CD4-positive, alpha-beta memory T cell (primary cell): ENCODE measurements around the gene AZIN2. TPM values are rescaled to one million over a fixed set of nuclear protein-coding genes. Genes with fewer than 3 reads are reported as not detected.

ENCODE experiments used
- CTCF ChIA-PET: fragments of 350-600 bp; sonication (Branson Sonifier 250); formaldehyde crosslinking; loops from one replicate; lab custom pipeline; 2021; ENCODE audit warnings: inconsistent platforms; ENCODE audit not compliant: partially characterized antibody; lab: Charles Lee
- POLR2A ChIA-PET: fragments of 350-600 bp; sonication (Branson Sonifier 250); formaldehyde crosslinking; loops from one replicate; lab custom pipeline; 2021; ENCODE audit not compliant: partially characterized antibody; lab: Charles Lee
- DNase-seq, 5 donors: peaks; one replicate each; pipeline versions ENCODE4 v3.0.0 to v3.0.0-alpha.2; 2020 to 2022; ENCODE audit warnings: mixed read lengths in 1 of 5
- H3K27ac ChIP-seq: one replicate; pipeline ENCODE4 v1.7.0; 2013; ENCODE audit warnings: low read depth, low read length
- H3K27me3 ChIP-seq: 2 replicates; pipeline ENCODE4 v1.7.0; 2013; ENCODE audit warnings: mild to moderate bottlenecking, low read length, moderate library complexity; ENCODE audit not compliant: insufficient read depth
- H3K36me3 ChIP-seq: 2 replicates; pipeline ENCODE4 v1.7.0; 2013; ENCODE audit warnings: mild to moderate bottlenecking, low read length, moderate library complexity; ENCODE audit not compliant: insufficient read depth
- H3K4me1 ChIP-seq: 2 replicates; pipeline ENCODE4 v1.7.0; 2013; ENCODE audit warnings: mild to moderate bottlenecking, low read length, moderate library complexity; ENCODE audit not compliant: insufficient read depth
- H3K4me3 ChIP-seq, 2 donors: one replicate each; pipeline ENCODE4 v1.7.0; 2013; ENCODE audit warnings: low read length in 2 of 2, mild to moderate bottlenecking in 1 of 2
- H3K9me3 ChIP-seq, 2 donors: one replicate each; pipeline ENCODE4 v1.7.0; 2013; ENCODE audit warnings: low read length in 2 of 2, control low read depth in 1 of 2; ENCODE audit not compliant: control insufficient read depth in 1 of 2
- H3K27ac Mint-ChIP-seq, 7 donors: one replicate each; pipeline ENCODE4 v1.8.0; 2020 to 2021; ENCODE audit warnings: mixed read lengths in 7 of 7, mild to moderate bottlenecking in 6 of 7, inconsistent platforms in 3 of 7, moderate library complexity in 3 of 7
- H3K27me3 Mint-ChIP-seq, 2 donors: one replicate each; pipeline ENCODE4 v1.8.0; 2020 to 2021; ENCODE audit warnings: mixed read lengths in 2 of 2
- H3K36me3 Mint-ChIP-seq, 2 donors: one replicate each; pipeline ENCODE4 v1.8.0; 2020 to 2021; ENCODE audit warnings: mixed read lengths in 2 of 2, inconsistent platforms in 1 of 2, mild to moderate bottlenecking in 1 of 2
- H3K4me1 Mint-ChIP-seq, 4 donors: one replicate each; pipeline ENCODE4 v1.8.0; 2020 to 2021; ENCODE audit warnings: mixed read lengths in 4 of 4, mild to moderate bottlenecking in 1 of 4
- H3K4me3 Mint-ChIP-seq, 8 donors: one replicate each; pipeline ENCODE4 v1.8.0; 2020 to 2021; ENCODE audit warnings: mixed read lengths in 8 of 8, mild to moderate bottlenecking in 7 of 8, moderate library complexity in 6 of 8, inconsistent platforms in 3 of 8
- H3K9me3 Mint-ChIP-seq, 8 donors: one replicate each; pipeline ENCODE4 v1.8.0; 2020 to 2021; ENCODE audit warnings: mixed read lengths in 8 of 8, mild to moderate bottlenecking in 5 of 8, inconsistent platforms in 3 of 8, moderate library complexity in 1 of 8
- intact Hi-C: fragments of 100-400 bp; cut with micrococcal nuclease; formaldehyde crosslinking; loops from one replicate; pipeline ENCODE4 v1.15.1; 2023
- polyA plus RNA-seq, 2 donors: library from polyadenylated mRNA; unstranded; fragments of 300-500 nt; fragmentation: Illumina TruSeq; gene quantifications; one replicate each; pipeline ENCODE4 v1.2.3, GENCODE V29; 2021
- total RNA-seq, 2 experiments: library from RNA; stranded (reverse); gene quantifications; one replicate each; pipeline ENCODE4 v1.2.3, GENCODE V29; 2021

The AZIN2 gene
- total and polyA plus RNA-seq, 4 experiments from 2014 or later: 5.4 to 8.0 (median 6.8) TPM

DNA sequence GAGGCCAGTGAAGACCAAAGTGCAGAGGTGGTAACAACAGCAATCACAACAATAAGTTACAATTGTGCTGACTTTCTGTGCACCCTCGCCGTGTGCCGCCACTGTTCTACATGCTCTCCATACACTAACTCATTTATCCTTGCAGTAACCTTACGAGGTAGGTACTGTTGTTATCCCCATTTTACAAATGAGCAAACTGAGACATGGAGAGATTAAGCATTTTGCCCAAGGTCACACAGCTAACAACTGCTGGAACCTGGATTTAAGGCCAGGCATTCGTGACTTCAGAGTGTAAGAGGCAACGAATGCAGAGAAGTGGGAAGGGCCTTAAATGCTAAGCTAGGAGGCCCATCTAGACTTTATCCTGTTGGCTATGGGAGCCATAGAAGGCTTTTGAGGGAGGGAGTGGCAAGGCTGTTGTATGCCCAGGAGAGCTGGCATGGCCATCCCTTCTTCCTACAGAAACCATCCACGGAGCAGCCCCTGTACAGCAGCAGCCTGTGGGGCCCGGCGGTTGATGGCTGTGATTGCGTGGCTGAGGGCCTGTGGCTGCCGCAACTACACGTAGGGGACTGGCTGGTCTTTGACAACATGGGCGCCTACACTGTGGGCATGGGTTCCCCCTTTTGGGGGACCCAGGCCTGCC is 36.6 kb downstream of the AZIN2 start:
- Histone ChIP-seq H3K27me3 (no peaks in the 10 kb centered on the region), H3K27ac (no peak overlapping the region), H3K4me3 (no peak overlapping the region), H3K36me3 (no peaks in the 10 kb centered on the region), H3K9me3 (no peaks in the 10 kb centered on the region), H3K4me1 (no peaks in the 10 kb centered on the region)
- Mint-ChIP-seq H3K36me3 (no peaks in the 10 kb centered on the region), H3K27ac (no peak overlapping the region), H3K9me3 (no peaks in the 10 kb centered on the region), H3K4me3 (no peak overlapping the region), H3K27me3 (no peaks in the 10 kb centered on the region), H3K4me1 (no peaks in the 10 kb centered on the region)
- POLR2A ChIA-PET: interaction anchor here (0.6 to 1.0 kb wide), 2 partner anchors 9 to 92 kb away, joined by 3 read pairs; no protein-coding TSS in a partner anchor
- DNase-seq: no peak
- intact Hi-C loops: no loop called here
- CTCF ChIA-PET: interaction anchor here (2.8 to 3.7 kb wide), 2 partner anchors 9 to 22 kb away, joined by 12 to 16 read pairs; no protein-coding TSS in a partner anchor

DNA sequence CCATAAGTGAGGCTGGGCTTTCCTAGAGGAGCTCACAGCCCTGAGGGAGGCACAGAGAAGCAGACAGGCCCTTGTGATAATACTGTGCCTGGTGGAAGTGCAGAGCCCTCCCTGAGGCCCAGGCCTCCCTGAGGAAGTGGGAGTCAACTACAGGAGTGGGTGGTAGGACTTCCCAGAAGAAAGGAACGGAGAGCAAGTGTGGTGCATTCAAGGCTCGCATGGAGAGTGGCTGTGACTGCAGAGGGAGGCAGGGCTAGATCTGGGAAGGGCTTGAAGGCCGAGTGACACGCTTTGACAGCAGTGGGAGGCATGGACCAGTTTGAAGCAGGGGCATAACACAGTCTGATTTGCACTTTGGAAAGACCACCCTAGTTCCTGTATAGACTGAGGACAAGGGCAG is 37.3 kb downstream of the AZIN2 start:
- H3K9me3 ChIP-seq: no peaks in the 10 kb centered on the region
- no peaks in the 10 kb centered on the region for H3K36me3 Mint-ChIP-seq
- H3K27ac ChIP-seq: no peak overlapping the region
- no peak overlapping the region for H3K4me3 Mint-ChIP-seq
- H3K27me3 Mint-ChIP-seq: no peaks in the 10 kb centered on the region
- H3K4me3 ChIP-seq: no peak overlapping the region
- intact Hi-C loops: no loop called here
- H3K27me3 ChIP-seq: no peaks in the 10 kb centered on the region
- DNase-seq: no peak
- H3K27ac Mint-ChIP-seq: peak overlapping the region in 1 of 7 donors; percentile 30
- H3K4me1 ChIP-seq: no peaks in the 10 kb centered on the region
- no peaks in the 10 kb centered on the region for H3K9me3 Mint-ChIP-seq
- no peaks in the 10 kb centered on the region for H3K36me3 ChIP-seq
- CTCF ChIA-PET: interaction anchor here (3.7 kb wide), 1 partner anchor 9 kb away, joined by 16 read pairs; no protein-coding TSS in a partner anchor
- POLR2A ChIA-PET: interaction anchor here (0.6 to 1.0 kb wide), 2 partner anchors 9 to 92 kb away, joined by 3 read pairs; no protein-coding TSS in a partner anchor
- H3K4me1 Mint-ChIP-seq: no peaks in the 10 kb centered on the region

DNA sequence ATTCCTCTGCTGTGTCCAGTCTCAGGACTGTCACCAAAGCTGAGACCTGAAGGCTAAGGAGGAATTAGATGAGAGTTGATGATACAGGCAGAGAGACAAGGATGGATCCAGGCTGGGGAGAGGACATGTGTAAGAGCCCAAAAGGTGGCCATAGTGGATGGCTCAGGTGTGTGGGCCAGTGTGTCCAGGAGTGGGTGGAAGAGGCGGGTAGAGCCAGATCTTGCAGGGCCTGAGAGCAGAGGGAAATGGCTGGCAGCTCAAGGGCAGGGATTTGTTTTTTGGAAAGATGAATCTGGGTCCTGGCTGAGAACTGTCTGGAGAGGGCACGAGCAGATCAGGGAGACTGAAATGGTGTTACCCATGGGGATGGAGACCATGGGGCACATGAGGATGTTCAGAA is 38.1 kb downstream of the AZIN2 start:
- Mint-ChIP-seq H3K27me3 (no peaks in the 10 kb centered on the region), H3K4me1 (no peaks in the 10 kb centered on the region), H3K36me3 (no peaks in the 10 kb centered on the region), H3K4me3 (no peak overlapping the region), H3K27ac (peak overlapping the region in 1 of 7 donors; percentile 44), H3K9me3 (no peaks in the 10 kb centered on the region)
- ChIA-PET CTCF (no interaction called here), POLR2A (no interaction called here)
- intact Hi-C loops: no loop called here
- Histone ChIP-seq H3K27ac (no peak overlapping the region), H3K4me1 (no peaks in the 10 kb centered on the region), H3K4me3 (no peak overlapping the region), H3K27me3 (no peaks in the 10 kb centered on the region), H3K36me3 (no peaks in the 10 kb centered on the region), H3K9me3 (no peaks in the 10 kb centered on the region)
- no peak for DNase-seq

DNA sequence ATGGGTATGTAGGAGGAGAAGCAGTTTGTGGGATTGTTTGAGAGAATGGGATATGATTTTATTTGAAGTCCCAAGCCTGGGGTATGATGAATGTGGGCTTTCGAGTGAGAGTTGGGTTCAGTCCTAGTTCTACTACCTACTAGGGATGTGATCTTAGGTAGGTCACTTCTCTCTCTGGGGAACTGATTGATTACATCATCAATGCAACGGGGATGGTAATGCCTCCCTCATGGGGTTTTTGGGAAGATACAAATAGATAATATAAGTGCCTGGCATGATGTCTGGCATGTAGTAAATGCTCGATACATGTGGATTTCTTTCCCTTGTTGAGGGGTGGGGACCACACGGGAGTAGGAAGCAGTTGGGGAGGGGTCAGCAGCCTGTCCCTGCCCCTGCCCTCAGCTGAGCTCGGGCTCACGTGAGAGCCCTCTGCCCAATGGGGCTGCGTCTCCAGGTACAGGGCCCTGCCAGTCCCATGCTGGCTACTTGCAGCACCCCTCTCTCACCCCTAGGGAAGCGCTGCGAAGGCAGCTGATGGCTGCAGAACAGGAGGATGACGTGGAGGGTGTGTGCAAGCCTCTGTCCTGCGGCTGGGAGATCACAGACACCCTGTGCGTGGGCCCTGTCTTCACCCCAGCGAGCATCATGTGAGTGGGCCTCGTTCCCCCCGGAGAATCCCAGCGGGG is 38.7 kb downstream of the AZIN2 start:
- peaks cover 0 to 3% of the 10 kb centered on the region in 2 donors for H3K36me3 Mint-ChIP-seq
- no peak overlapping the region for H3K4me3 ChIP-seq
- no peaks in the 10 kb centered on the region for H3K27me3 ChIP-seq
- no peaks in the 10 kb centered on the region for H3K4me1 ChIP-seq
- no peaks in the 10 kb centered on the region for H3K9me3 ChIP-seq
- no peaks in the 10 kb centered on the region for H3K36me3 ChIP-seq
- no peak for DNase-seq
- H3K9me3 Mint-ChIP-seq: no peaks in the 10 kb centered on the region
- intact Hi-C loops: no loop called here
- H3K4me3 Mint-ChIP-seq: no peak overlapping the region
- H3K27me3 Mint-ChIP-seq: no peaks in the 10 kb centered on the region
- no peak overlapping the region for H3K27ac ChIP-seq
- H3K4me1 Mint-ChIP-seq: no peaks in the 10 kb centered on the region
- POLR2A ChIA-PET: no interaction called here
- CTCF ChIA-PET: no interaction called here
- H3K27ac Mint-ChIP-seq: no peak overlapping the region

DNA sequence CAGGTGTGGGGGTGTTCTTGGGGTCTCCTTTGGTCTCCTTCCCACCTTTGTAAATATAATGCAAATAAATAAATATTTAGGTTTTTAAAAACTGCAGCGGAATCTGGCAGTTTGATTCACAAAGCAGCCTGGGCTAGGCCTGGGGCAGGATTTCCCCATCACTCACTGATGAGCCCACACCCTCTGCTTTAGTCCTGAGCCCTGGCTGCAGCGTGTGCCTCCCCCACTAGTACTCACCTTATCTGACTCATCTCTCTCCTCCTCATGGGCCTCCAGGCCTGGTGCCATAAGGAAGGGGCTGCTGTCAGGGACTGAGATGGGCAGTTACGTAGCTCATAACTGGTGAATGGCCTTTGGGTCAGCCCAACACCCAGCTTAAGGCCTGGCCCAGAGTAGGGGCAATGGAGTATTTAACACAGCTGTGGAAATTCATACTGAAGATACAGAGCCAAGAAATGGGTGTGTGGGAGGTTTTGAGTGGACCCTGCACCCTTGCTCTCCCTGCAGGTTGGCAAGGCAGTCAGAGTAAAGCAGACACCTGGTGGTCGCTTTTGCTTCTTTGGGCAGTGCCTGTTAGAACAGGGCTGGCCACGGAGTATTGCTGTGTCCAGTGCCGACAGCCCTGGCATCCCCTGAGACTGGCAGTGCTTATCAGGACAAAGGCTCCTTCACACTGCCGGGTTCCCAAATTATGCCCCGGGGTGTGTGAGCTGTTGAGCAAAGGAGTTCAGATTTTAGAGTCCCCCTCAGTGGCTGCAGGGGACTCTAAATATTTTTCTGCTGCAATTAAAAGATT is 39.7 kb downstream of the AZIN2 start:
- peaks cover 3 to 4% (median 4%) of the 10 kb centered on the region in 4 donors for H3K4me1 Mint-ChIP-seq
- CTCF ChIA-PET: no interaction called here
- intact Hi-C loops: no loop called here

DNA sequence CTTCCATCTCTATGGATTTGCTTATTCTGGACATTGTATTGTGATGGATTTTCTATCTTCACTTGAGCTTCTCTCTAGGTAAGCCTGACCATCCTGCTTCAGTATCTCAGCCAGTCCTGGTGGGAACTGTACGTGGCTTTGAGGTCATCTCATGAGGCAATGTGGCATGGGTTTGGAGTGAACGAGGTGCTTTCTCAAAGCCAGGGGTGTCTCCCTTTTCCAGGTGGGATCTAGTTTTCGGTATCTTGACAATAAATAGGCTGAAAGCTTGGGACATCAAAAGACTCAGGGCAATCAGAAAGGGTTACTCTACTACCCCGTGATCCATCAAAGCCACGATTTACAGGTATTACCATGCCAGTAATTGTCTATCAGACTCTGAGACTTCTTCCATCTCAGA is 40.8 kb downstream of the AZIN2 start:
- Histone ChIP-seq H3K27ac (no peak overlapping the region), H3K9me3 (no peaks in the 10 kb centered on the region), H3K4me3 (no peak overlapping the region), H3K27me3 (no peaks in the 10 kb centered on the region), H3K4me1 (peaks cover 11% of the 10 kb centered on the region), H3K36me3 (no peaks in the 10 kb centered on the region)
- ChIA-PET POLR2A (no interaction called here), CTCF (interaction anchor here (1.3 kb wide), 1 partner anchor 26 kb away, joined by 4 read pairs; no protein-coding TSS in a partner anchor)
- peaks cover 6% of the 10 kb centered on the region in 2 donors for H3K36me3 Mint-ChIP-seq
- H3K9me3 Mint-ChIP-seq: no peaks in the 10 kb centered on the region
- DNase-seq: no peak
- H3K27me3 Mint-ChIP-seq: no peaks in the 10 kb centered on the region
- intact Hi-C loops: no loop called here
- H3K4me3 Mint-ChIP-seq: no peak overlapping the region
- peaks cover 8 to 14% (median 14%) of the 10 kb centered on the region in 4 donors for H3K4me1 Mint-ChIP-seq
- peak overlapping the region in 1 of 7 donors; percentile 4 for H3K27ac Mint-ChIP-seq

More for the DNA sequence above, 39.7 kb downstream of the AZIN2 start:
- no peaks in the 10 kb centered on the region for H3K4me1 ChIP-seq
- H3K36me3 ChIP-seq: no peaks in the 10 kb centered on the region
- Mint-ChIP-seq H3K27ac (no peak overlapping the region), H3K4me3 (no peak overlapping the region), H3K36me3 (peaks cover 4 to 6% of the 10 kb centered on the region in 2 donors), H3K9me3 (no peaks in the 10 kb centered on the region), H3K27me3 (no peaks in the 10 kb centered on the region)
- no peak overlapping the region for H3K4me3 ChIP-seq
- POLR2A ChIA-PET: no interaction called here
- no peaks in the 10 kb centered on the region for H3K27me3 ChIP-seq
- no peaks in the 10 kb centered on the region for H3K9me3 ChIP-seq
- no peak for DNase-seq
- no peak overlapping the region for H3K27ac ChIP-seq
